HEK293 (cell line): ENCODE data around the gene TPD52L2.

Experiments used
- ELK4 ChIP-seq: IDR thresholded peaks from 2 replicates; pipeline ENCODE4 v1.6.1; 2011; ENCODE audit warnings: mild to moderate bottlenecking, low read depth, low read length, borderline replicate concordance
- GFI1B ChIP-seq: fragments of 450-650 bp; formaldehyde crosslinking; IDR thresholded peaks from 2 replicates; pipeline ENCODE4 v1.5.1; 2016; ENCODE audit warnings: missing biosample characterization, missing genetic modification characterization
- GLI2 ChIP-seq: fragments of 450-650 bp; formaldehyde crosslinking; IDR thresholded peaks from 2 replicates; pipeline ENCODE4; 2017; ENCODE audit warnings: missing biosample characterization, missing genetic modification characterization, low read depth, borderline replicate concordance
- HIC1 ChIP-seq: fragments of 450-650 bp; formaldehyde crosslinking; IDR thresholded peaks from 2 replicates; pipeline ENCODE4 v1.5.1; 2016; ENCODE audit warnings: missing biosample characterization, missing genetic modification characterization
- HOXD13 ChIP-seq: sonication (generic); formaldehyde crosslinking; IDR thresholded peaks from 2 replicates; pipeline ENCODE4 v1.8.0; 2022; ENCODE audit warnings: missing genetic modification reagents, borderline replicate concordance
- PATZ1 ChIP-seq: fragments of 450-650 bp; formaldehyde crosslinking; IDR thresholded peaks from 2 replicates; pipeline ENCODE4 v1.5.1; 2016; ENCODE audit warnings: missing biosample characterization, missing genetic modification characterization
- YY2 ChIP-seq: fragments of 450-650 bp; formaldehyde crosslinking; IDR thresholded peaks from 2 replicates; pipeline ENCODE4 v1.5.1; 2016; ENCODE audit warnings: missing biosample characterization, missing genetic modification characterization
- ZBTB48 ChIP-seq: fragments of 450-650 bp; formaldehyde crosslinking; IDR thresholded peaks from 2 replicates; pipeline ENCODE4 v1.5.1; 2016; ENCODE audit warnings: missing biosample characterization, missing genetic modification characterization
- ZBTB6 ChIP-seq: fragments of 450-650 bp; formaldehyde crosslinking; IDR thresholded peaks from 2 replicates; pipeline ENCODE4 v1.5.1; 2017; ENCODE audit warnings: missing biosample characterization, missing genetic modification characterization
- ZBTB7A ChIP-seq: fragments of 450-650 bp; formaldehyde crosslinking; IDR thresholded peaks from 2 replicates; pipeline ENCODE4 v1.5.1; 2016; ENCODE audit warnings: low read depth, missing biosample characterization, missing genetic modification characterization
- ZNF146 ChIP-seq: fragments of 450-650 bp; formaldehyde crosslinking; IDR thresholded peaks from 2 replicates; pipeline ENCODE4 v1.5.1; 2016; ENCODE audit warnings: missing biosample characterization, missing genetic modification characterization
- ZNF18 ChIP-seq: fragments of 450-650 bp; formaldehyde crosslinking; IDR thresholded peaks from 2 replicates; pipeline ENCODE4 v1.5.1; 2016; ENCODE audit warnings: missing biosample characterization, missing genetic modification characterization
- ZNF184 ChIP-seq: fragments of 450-650 bp; IDR thresholded peaks from 2 replicates; pipeline ENCODE4 v1.5.1; 2018; ENCODE audit warnings: missing biosample characterization, mild to moderate bottlenecking, missing genetic modification characterization
- ZNF324 ChIP-seq: fragments of 450-650 bp; formaldehyde crosslinking; IDR thresholded peaks from 2 replicates; pipeline ENCODE4 v1.5.1; 2016; ENCODE audit warnings: missing biosample characterization, missing genetic modification characterization
- ZNF341 ChIP-seq: fragments of 450-650 bp; formaldehyde crosslinking; IDR thresholded peaks from 2 replicates; pipeline ENCODE4; 2016; ENCODE audit warnings: low read depth, missing biosample characterization, missing genetic modification characterization
- ZNF394 ChIP-seq: fragments of 450-650 bp; formaldehyde crosslinking; IDR thresholded peaks from 2 replicates; pipeline ENCODE4 v1.5.1; 2016; ENCODE audit warnings: missing biosample characterization, missing genetic modification characterization, mild to moderate bottlenecking, moderate library complexity, borderline replicate concordance
- ZNF449 ChIP-seq: fragments of 450-650 bp; formaldehyde crosslinking; IDR thresholded peaks from 2 replicates; pipeline ENCODE4 v1.5.1; 2017; ENCODE audit warnings: missing biosample characterization, mild to moderate bottlenecking, missing genetic modification characterization, moderate library complexity
- ZNF518A ChIP-seq: fragments of 450-650 bp; formaldehyde crosslinking; conservative IDR thresholded peaks from 2 replicates; pipeline ENCODE4 v1.5.1; 2016; ENCODE audit warnings: low read depth, missing biosample characterization, missing genetic modification characterization
- ZNF600 ChIP-seq: fragments of 450-650 bp; formaldehyde crosslinking; IDR thresholded peaks from 2 replicates; pipeline ENCODE4 v1.5.1; 2016; ENCODE audit warnings: missing biosample characterization, missing genetic modification characterization
- ZNF701 ChIP-seq: fragments of 450-650 bp; formaldehyde crosslinking; IDR thresholded peaks from 2 replicates; pipeline ENCODE4 v1.5.1; 2016; ENCODE audit warnings: missing biosample characterization, missing genetic modification characterization
- ZNF777 ChIP-seq: fragments of 450-650 bp; formaldehyde crosslinking; IDR thresholded peaks from 2 replicates; pipeline ENCODE4 v1.5.1; 2017; ENCODE audit warnings: missing biosample characterization, missing genetic modification characterization, borderline replicate concordance
- ZSCAN23 ChIP-seq: fragments of 450-650 bp; formaldehyde crosslinking; IDR thresholded peaks from 2 replicates; pipeline ENCODE4 v1.5.1; 2016; ENCODE audit warnings: missing biosample characterization, missing genetic modification characterization
- ZSCAN30 ChIP-seq: fragments of 450-650 bp; IDR thresholded peaks from 2 replicates; pipeline ENCODE4 v1.5.1; 2018; ENCODE audit warnings: missing biosample characterization, mild to moderate bottlenecking, missing genetic modification characterization, moderate library complexity
- ZXDB ChIP-seq: fragments of 450-650 bp; formaldehyde crosslinking; IDR thresholded peaks from 2 replicates; pipeline ENCODE4 v1.5.1; 2016; ENCODE audit warnings: missing biosample characterization, missing genetic modification characterization

The TPD52L2 gene

GRCh38 chr20:63894358-63895201 lies 29.5 kb downstream of the TPD52L2 start, which contains the start of gene DNAJC5 (continued):
- TF ChIP-seq ZNF518A (tag by site-specific recombination) (no peak), YY2 (tag by site-specific recombination) (no peak), ZNF18 (tag by site-specific recombination) (no peak), PATZ1 (tag by site-specific recombination) (peak; percentile 79), ZNF701 (tag by site-specific recombination) (no peak), ZBTB48 (no peak), ZNF146 (tag by site-specific recombination) (no peak), ZBTB6 (tag by site-specific recombination) (no peak), ZNF341 (no peak), ZXDB (tag by site-specific recombination) (0 out of 2 replicates have a peak, but pooled peaks have one; percentile 12), ZNF600 (peak; percentile 74), ZNF777 (no peak), ZNF184 (tag by site-specific recombination) (no peak), ZBTB7A (tag by site-specific recombination) (no peak), GLI2 (no peak), ZSCAN23 (no peak), GFI1B (tag by site-specific recombination) (no peak), ZNF449 (tag by site-specific recombination) (no peak), ZNF394 (tag by site-specific recombination) (no peak), HOXD13 (CRISPR knock-in tag) (no peak), HIC1 (tag by site-specific recombination) (no peak), ELK4 (no peak), ZNF324 (tag by site-specific recombination) (no peak), ZSCAN30 (tag by site-specific recombination) (peak; percentile 67; the same call in 1 of the 2 replicates)
